ENCODE measurements around the gene MINDY4.

GRCh38 chr7:30835396-30835915 is 64.2 kb downstream of the MINDY4 start:
- TF ChIP-seq, protein P1, sequence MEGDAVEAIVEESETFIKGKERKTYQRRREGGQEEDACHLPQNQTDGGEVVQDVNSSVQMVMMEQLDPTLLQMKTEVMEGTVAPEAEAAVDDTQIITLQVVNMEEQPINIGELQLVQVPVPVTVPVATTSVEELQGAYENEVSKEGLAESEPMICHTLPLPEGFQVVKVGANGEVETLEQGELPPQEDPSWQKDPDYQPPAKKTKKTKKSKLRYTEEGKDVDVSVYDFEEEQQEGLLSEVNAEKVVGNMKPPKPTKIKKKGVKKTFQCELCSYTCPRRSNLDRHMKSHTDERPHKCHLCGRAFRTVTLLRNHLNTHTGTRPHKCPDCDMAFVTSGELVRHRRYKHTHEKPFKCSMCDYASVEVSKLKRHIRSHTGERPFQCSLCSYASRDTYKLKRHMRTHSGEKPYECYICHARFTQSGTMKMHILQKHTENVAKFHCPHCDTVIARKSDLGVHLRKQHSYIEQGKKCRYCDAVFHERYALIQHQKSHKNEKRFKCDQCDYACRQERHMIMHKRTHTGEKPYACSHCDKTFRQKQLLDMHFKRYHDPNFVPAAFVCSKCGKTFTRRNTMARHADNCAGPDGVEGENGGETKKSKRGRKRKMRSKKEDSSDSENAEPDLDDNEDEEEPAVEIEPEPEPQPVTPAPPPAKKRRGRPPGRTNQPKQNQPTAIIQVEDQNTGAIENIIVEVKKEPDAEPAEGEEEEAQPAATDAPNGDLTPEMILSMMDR (IDR thresholded peaks at IDR 0.05; ENCODE audit: insufficient read depth, low read length) = no peak
- TF ChIP-seq POLR2AphosphoS5 (IDR thresholded peaks at IDR 0.05; ENCODE audit: low read depth) (no peak), GABPA (IDR thresholded peaks at IDR 0.05; ENCODE audit: low read depth) (no peak), REST (IDR thresholded peaks at IDR 0.05; ENCODE audit: insufficient replicate concordance, low read depth) (no peak)

Measured in HL-60 (cell line).